Activated naive CD8-positive, alpha-beta T cell treated with anti-CD3 and anti-CD28 coated beads for 36 hours (primary cell): ENCODE data around the gene NRXN3. TPM values are rescaled to one million over a fixed set of nuclear protein-coding genes. Genes with fewer than 3 reads are reported as not detected.

ENCODE experiments used
- DNase-seq: peaks from one replicate; pipeline ENCODE4 v3.0.0; 2021
- H3K27ac Mint-ChIP-seq: one replicate; pipeline ENCODE4 v1.8.0; 2022; ENCODE audit warnings: mild to moderate bottlenecking, moderate library complexity, mixed read lengths
- H3K27me3 Mint-ChIP-seq: one replicate; pipeline ENCODE4 v1.8.0; 2022; ENCODE audit warnings: mild to moderate bottlenecking, mixed read lengths
- H3K36me3 Mint-ChIP-seq: one replicate; pipeline ENCODE4 v1.8.0; 2021; ENCODE audit warnings: mild to moderate bottlenecking, mixed read lengths
- H3K4me1 Mint-ChIP-seq: one replicate; pipeline ENCODE4 v1.8.0; 2021; ENCODE audit warnings: mixed read lengths
- H3K4me3 Mint-ChIP-seq: one replicate; pipeline ENCODE4 v1.8.0; 2022; ENCODE audit warnings: mild to moderate bottlenecking, moderate library complexity, mixed read lengths
- H3K9me3 Mint-ChIP-seq: one replicate; pipeline ENCODE4 v1.8.0; 2022; ENCODE audit warnings: mixed read lengths
- total RNA-seq, 2 experiments: library from RNA; stranded (reverse); gene quantifications; one replicate each; pipeline ENCODE4 v1.2.3, GENCODE V29; 2021

Gene NRXN3
- total RNA-seq, 2 experiments from 2014 or later, result not detected

- no peak for DNase-seq
- H3K4me3 Mint-ChIP-seq, result no peak overlapping the region
- no peak overlapping the region for H3K27ac Mint-ChIP-seq
- no peaks in the 10 kb centered on the region for H3K36me3 Mint-ChIP-seq
- peaks cover 4% of the 10 kb centered on the region for H3K27me3 Mint-ChIP-seq
- H3K9me3 Mint-ChIP-seq, result no peaks in the 10 kb centered on the region
- H3K4me1 Mint-ChIP-seq, result no peaks in the 10 kb centered on the region
Observed at GRCh38 chr14:78195431-78195830, 25.3 kb downstream of the NRXN3 start.

- Mint-ChIP-seq H3K4me1 (no peaks in the 10 kb centered on the region), H3K36me3 (no peaks in the 10 kb centered on the region), H3K4me3 (no peak overlapping the region), H3K9me3 (no peaks in the 10 kb centered on the region), H3K27ac (no peak overlapping the region), H3K27me3 (peaks cover 4% of the 10 kb centered on the region)
- no peak for DNase-seq
Observed at GRCh38 chr14:78196323-78196722, 26.1 kb downstream of the NRXN3 start.

GRCh38 chr14:78197051-78197450, 26.9 kb downstream of the NRXN3 start:
- DNase-seq, result no peak
- Mint-ChIP-seq H3K9me3 (no peaks in the 10 kb centered on the region), H3K4me3 (no peak overlapping the region), H3K36me3 (no peaks in the 10 kb centered on the region), H3K4me1 (peaks cover 6% of the 10 kb centered on the region), H3K27ac (no peak overlapping the region), H3K27me3 (peaks cover 4% of the 10 kb centered on the region)

GRCh38 chr14:78202163-78202562, 32.0 kb downstream of the NRXN3 start:
- Mint-ChIP-seq H3K4me1 (peaks cover 13% of the 10 kb centered on the region), H3K4me3 (no peak overlapping the region), H3K9me3 (no peaks in the 10 kb centered on the region), H3K36me3 (no peaks in the 10 kb centered on the region), H3K27ac (no peak overlapping the region), H3K27me3 (no peaks in the 10 kb centered on the region)
- no peak for DNase-seq

GRCh38 chr14:78202976-78203375, 32.8 kb downstream of the NRXN3 start:
- H3K36me3 Mint-ChIP-seq, result no peaks in the 10 kb centered on the region
- no peaks in the 10 kb centered on the region for H3K27me3 Mint-ChIP-seq
- peaks cover 13% of the 10 kb centered on the region for H3K4me1 Mint-ChIP-seq
- no peak for DNase-seq
- no peak overlapping the region for H3K4me3 Mint-ChIP-seq
- H3K27ac Mint-ChIP-seq, result no peak overlapping the region
- no peaks in the 10 kb centered on the region for H3K9me3 Mint-ChIP-seq

GRCh38 chr14:78207414-78207813, 37.2 kb downstream of the NRXN3 start:
- no peak overlapping the region for H3K27ac Mint-ChIP-seq
- DNase-seq, result no peak
- peaks cover 3% of the 10 kb centered on the region for H3K4me1 Mint-ChIP-seq
- H3K4me3 Mint-ChIP-seq, result no peak overlapping the region
- H3K9me3 Mint-ChIP-seq, result peaks cover 7% of the 10 kb centered on the region
- no peaks in the 10 kb centered on the region for H3K36me3 Mint-ChIP-seq
- H3K27me3 Mint-ChIP-seq, result no peaks in the 10 kb centered on the region

GRCh38 chr14:78220273-78220672, 50.1 kb downstream of the NRXN3 start:
- no peak overlapping the region for H3K27ac Mint-ChIP-seq
- no peaks in the 10 kb centered on the region for H3K36me3 Mint-ChIP-seq
- H3K9me3 Mint-ChIP-seq, result no peaks in the 10 kb centered on the region
- no peaks in the 10 kb centered on the region for H3K27me3 Mint-ChIP-seq
- H3K4me1 Mint-ChIP-seq, result no peaks in the 10 kb centered on the region
- no peak overlapping the region for H3K4me3 Mint-ChIP-seq
- no peak for DNase-seq

GRCh38 chr14:78222746-78223145, 52.6 kb downstream of the NRXN3 start:
- no peak overlapping the region for H3K4me3 Mint-ChIP-seq
- peaks cover 3% of the 10 kb centered on the region for H3K9me3 Mint-ChIP-seq
- H3K36me3 Mint-ChIP-seq, result no peaks in the 10 kb centered on the region
- no peak overlapping the region for H3K27ac Mint-ChIP-seq
- DNase-seq, result no peak
- no peaks in the 10 kb centered on the region for H3K4me1 Mint-ChIP-seq
- H3K27me3 Mint-ChIP-seq, result no peaks in the 10 kb centered on the region

GRCh38 chr14:78227248-78228077, 57.3 kb downstream of the NRXN3 start:
- H3K9me3 Mint-ChIP-seq, result peaks cover 3% of the 10 kb centered on the region
- peaks cover 9% of the 10 kb centered on the region for H3K27me3 Mint-ChIP-seq
- H3K36me3 Mint-ChIP-seq, result no peaks in the 10 kb centered on the region
- H3K27ac Mint-ChIP-seq, result no peak overlapping the region
- no peak for DNase-seq
- no peak overlapping the region for H3K4me3 Mint-ChIP-seq
- H3K4me1 Mint-ChIP-seq, result no peaks in the 10 kb centered on the region

- H3K4me3 Mint-ChIP-seq, result no peak overlapping the region
- H3K9me3 Mint-ChIP-seq, result peaks cover 3% of the 10 kb centered on the region
- no peaks in the 10 kb centered on the region for H3K4me1 Mint-ChIP-seq
- H3K36me3 Mint-ChIP-seq, result no peaks in the 10 kb centered on the region
- no peak overlapping the region for H3K27ac Mint-ChIP-seq
- DNase-seq, result no peak
- peaks cover 9% of the 10 kb centered on the region for H3K27me3 Mint-ChIP-seq
Observed at GRCh38 chr14:78228702-78229327, 58.6 kb downstream of the NRXN3 start.

- Mint-ChIP-seq H3K36me3 (no peaks in the 10 kb centered on the region), H3K4me1 (no peaks in the 10 kb centered on the region), H3K27ac (no peak overlapping the region), H3K9me3 (no peaks in the 10 kb centered on the region), H3K4me3 (no peak overlapping the region), H3K27me3 (peaks cover 9% of the 10 kb centered on the region)
- DNase-seq, result no peak
Observed at GRCh38 chr14:78232231-78233000, 62.2 kb downstream of the NRXN3 start.

- Mint-ChIP-seq H3K4me3 (no peak overlapping the region), H3K27me3 (no peaks in the 10 kb centered on the region), H3K36me3 (no peaks in the 10 kb centered on the region), H3K27ac (no peak overlapping the region), H3K4me1 (no peaks in the 10 kb centered on the region), H3K9me3 (no peaks in the 10 kb centered on the region)
- DNase-seq, result no peak
Observed at GRCh38 chr14:78238141-78238540, 68.0 kb downstream of the NRXN3 start.

- H3K27ac Mint-ChIP-seq, result no peak overlapping the region
- no peaks in the 10 kb centered on the region for H3K9me3 Mint-ChIP-seq
- no peaks in the 10 kb centered on the region for H3K27me3 Mint-ChIP-seq
- H3K4me1 Mint-ChIP-seq, result no peaks in the 10 kb centered on the region
- no peak for DNase-seq
- no peak overlapping the region for H3K4me3 Mint-ChIP-seq
- H3K36me3 Mint-ChIP-seq, result no peaks in the 10 kb centered on the region
Observed at GRCh38 chr14:78240567-78240966, 70.4 kb downstream of the NRXN3 start.

GRCh38 chr14:78242086-78242485, 71.9 kb downstream of the NRXN3 start:
- no peaks in the 10 kb centered on the region for H3K27me3 Mint-ChIP-seq
- no peaks in the 10 kb centered on the region for H3K36me3 Mint-ChIP-seq
- H3K4me3 Mint-ChIP-seq, result no peak overlapping the region
- DNase-seq, result no peak
- H3K27ac Mint-ChIP-seq, result no peak overlapping the region
- H3K9me3 Mint-ChIP-seq, result no peaks in the 10 kb centered on the region
- H3K4me1 Mint-ChIP-seq, result no peaks in the 10 kb centered on the region

- Mint-ChIP-seq H3K27me3 (no peaks in the 10 kb centered on the region), H3K36me3 (no peaks in the 10 kb centered on the region), H3K4me3 (no peak overlapping the region), H3K9me3 (no peaks in the 10 kb centered on the region), H3K4me1 (no peaks in the 10 kb centered on the region), H3K27ac (no peak overlapping the region)
- no peak for DNase-seq
Observed at GRCh38 chr14:78243187-78243586, 73.0 kb downstream of the NRXN3 start.
